Muscle layer of duodenum (tissue), 2 donors: ENCODE measurements around the gene UBQLNL.

Experiments used
- H3K27ac ChIP-seq: one replicate; pipeline ENCODE4 v1.7.0; 2013; ENCODE audit warnings: mild to moderate bottlenecking, low read length
- H3K27me3 ChIP-seq: one replicate; pipeline ENCODE4 v1.7.0; 2013; ENCODE audit warnings: low read depth, mild to moderate bottlenecking, control low read depth, low read length
- H3K36me3 ChIP-seq, 2 donors: one replicate each; pipeline ENCODE4 v1.7.0; 2013; ENCODE audit warnings: low read length in 2 of 2, control low read depth in 1 of 2, mild to moderate bottlenecking in 1 of 2; ENCODE audit not compliant: insufficient read depth in 2 of 2, control insufficient read depth in 1 of 2
- H3K4me1 ChIP-seq, 2 donors: one replicate each; pipeline ENCODE4 v1.7.0; 2013; ENCODE audit warnings: low read length in 2 of 2, mild to moderate bottlenecking in 2 of 2, control low read depth in 1 of 2, moderate library complexity in 1 of 2; ENCODE audit not compliant: insufficient read depth in 2 of 2, control insufficient read depth in 1 of 2
- H3K4me3 ChIP-seq, 2 donors: one replicate each; pipeline ENCODE4 v1.7.0; 2013; ENCODE audit warnings: low read length in 2 of 2, low read depth in 1 of 2, mild to moderate bottlenecking in 1 of 2
- H3K9me3 ChIP-seq, 2 donors: one replicate each; pipeline ENCODE4 v1.7.0; 2013; ENCODE audit warnings: low read length in 2 of 2, control low read depth in 1 of 2, mild to moderate bottlenecking in 1 of 2; ENCODE audit not compliant: control insufficient read depth in 1 of 2
- donor health status: healthy.

Gene UBQLNL, protein sequence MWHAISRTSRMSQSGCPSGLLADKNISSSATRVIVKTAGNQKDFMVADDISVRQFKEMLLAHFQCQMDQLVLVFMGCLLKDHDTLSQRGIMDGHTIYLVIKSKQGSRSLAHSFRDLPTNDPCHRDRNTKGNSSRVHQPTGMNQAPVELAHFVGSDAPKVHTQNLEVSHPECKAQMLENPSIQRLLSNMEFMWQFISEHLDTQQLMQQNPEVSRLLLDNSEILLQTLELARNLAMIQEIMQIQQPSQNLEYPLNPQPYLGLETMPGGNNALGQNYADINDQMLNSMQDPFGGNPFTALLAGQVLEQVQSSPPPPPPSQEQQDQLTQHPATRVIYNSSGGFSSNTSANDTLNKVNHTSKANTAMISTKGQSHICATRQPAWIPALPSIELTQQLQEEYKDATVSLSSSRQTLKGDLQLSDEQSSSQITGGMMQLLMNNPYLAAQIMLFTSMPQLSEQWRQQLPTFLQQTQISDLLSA

DNA sequence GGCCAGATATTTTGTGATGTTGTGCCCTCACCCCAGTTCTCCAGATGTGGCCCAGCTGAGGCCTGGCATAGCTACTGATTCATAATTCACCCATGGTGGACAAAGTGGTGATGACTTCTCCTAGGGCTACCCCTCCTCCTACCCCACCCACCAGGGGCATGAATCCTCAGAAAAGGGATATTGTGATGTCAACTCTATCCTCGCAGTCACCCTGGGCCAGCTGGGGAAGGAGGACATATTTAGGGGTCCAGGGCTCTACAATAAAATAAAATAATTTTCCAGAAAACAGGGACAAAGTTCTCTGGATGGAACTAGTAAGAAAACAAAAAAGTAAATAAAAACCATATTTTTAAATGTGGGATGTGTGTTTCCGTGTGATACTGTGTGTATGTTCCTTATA, at the start of gene UBQLNL:
TSS of gene UBQLNL (minus strand) at position 101 of the 400 bp plus-strand sequence. CDS start 258 bp downstream, outside the sequence.
- H3K4me3 ChIP-seq, result no peak within 1 kb of the TSS
- no peaks in the 10 kb centered on the region for H3K27me3 ChIP-seq
- H3K36me3 ChIP-seq, result no peaks in the 10 kb centered on the region
- no peak within 1 kb of the TSS for H3K27ac ChIP-seq
- H3K4me1 ChIP-seq, result no peaks in the 10 kb centered on the region
- H3K9me3 ChIP-seq, result no peaks in the 10 kb centered on the region

DNA sequence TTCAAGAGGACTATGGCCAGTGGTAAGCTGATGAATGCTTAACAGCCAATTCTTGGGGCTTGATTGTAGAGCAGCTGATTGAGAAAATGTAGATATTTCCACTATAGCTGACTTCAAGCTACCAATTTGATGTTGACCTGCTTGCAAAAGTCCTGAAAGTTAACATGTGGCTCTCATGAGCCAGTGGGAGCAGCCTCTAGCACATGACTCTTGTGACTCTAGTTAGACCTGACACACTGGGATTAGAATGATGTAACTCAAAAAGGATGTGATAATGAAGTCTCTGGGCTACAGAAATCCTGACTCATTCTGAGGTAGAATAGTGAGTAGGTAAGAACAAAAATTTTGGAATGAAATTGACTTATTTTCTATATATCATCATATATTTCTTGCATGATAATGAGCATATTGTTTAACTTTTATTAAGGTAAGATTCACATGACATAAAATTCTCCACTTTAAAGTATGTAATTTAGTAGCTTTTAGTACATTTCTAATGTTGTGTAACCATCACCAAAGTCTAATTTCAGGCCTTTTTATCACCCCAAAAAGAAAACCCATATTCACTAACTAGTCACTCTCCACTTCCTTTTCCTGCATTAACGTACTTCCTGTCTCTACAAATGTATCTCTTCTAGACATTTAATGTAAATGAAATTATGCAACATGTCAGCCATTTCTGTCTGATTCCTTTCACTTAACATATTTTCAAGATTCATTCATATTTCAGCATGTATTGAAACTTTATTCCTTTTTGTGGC, 47.9 kb upstream of the UBQLNL start:
- Histone ChIP-seq H3K36me3 (no peaks in the 10 kb centered on the region), H3K4me1 (no peaks in the 10 kb centered on the region), H3K4me3 (no peak overlapping the region), H3K27ac (no peak overlapping the region), H3K9me3 (no peaks in the 10 kb centered on the region), H3K27me3 (no peaks in the 10 kb centered on the region)

DNA sequence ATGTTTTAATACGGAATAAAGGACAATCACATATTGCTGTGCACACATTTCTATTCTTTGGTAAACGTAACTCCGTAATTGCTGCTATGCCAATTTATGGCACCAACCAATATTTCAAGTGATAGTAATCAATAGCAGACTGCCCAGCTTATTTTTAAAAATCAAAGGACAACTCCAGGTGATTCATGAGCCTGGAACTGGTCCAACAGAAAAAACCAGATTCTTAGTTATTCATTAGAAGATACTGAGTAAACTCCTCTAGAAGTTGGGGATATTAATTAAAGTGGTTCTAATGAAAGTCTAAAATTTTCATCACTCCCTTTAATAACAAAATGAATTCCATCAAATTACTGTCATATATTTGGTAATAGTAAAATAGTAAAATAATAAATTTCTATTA, 41.3 kb upstream of the UBQLNL start:
- Histone ChIP-seq H3K27me3 (no peaks in the 10 kb centered on the region), H3K9me3 (no peaks in the 10 kb centered on the region), H3K4me3 (no peak overlapping the region), H3K36me3 (no peaks in the 10 kb centered on the region), H3K4me1 (no peaks in the 10 kb centered on the region), H3K27ac (no peak overlapping the region)

DNA sequence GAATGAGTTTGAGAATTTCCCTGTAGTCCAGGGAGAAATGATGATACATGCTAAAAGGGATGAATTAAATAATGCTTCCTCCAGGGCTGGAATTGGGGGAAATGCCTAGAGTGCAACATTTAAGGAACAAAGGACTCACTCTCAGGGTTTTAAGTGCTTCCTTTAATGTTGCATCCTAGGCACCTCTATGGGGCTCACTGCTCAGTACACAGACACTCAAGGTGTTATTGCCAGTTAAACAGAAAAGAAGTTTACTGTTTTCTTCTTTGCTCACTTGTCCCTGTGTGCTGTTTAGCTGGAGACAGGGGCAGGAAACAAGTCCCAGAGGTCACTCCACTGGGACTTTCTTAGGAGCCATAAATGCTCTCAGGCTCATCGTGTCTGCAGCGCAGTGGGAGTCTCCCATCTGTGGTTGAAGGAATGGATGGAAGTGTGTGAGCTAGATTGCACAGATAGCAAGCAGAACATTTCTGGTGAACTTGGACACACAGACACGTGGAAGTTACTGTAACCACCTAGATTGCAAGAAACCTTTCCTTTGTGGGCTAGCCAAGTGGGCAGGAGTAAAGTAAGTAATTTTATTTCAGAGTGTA, 40.2 kb upstream of the UBQLNL start:
- no peak overlapping the region for H3K27ac ChIP-seq

DNA sequence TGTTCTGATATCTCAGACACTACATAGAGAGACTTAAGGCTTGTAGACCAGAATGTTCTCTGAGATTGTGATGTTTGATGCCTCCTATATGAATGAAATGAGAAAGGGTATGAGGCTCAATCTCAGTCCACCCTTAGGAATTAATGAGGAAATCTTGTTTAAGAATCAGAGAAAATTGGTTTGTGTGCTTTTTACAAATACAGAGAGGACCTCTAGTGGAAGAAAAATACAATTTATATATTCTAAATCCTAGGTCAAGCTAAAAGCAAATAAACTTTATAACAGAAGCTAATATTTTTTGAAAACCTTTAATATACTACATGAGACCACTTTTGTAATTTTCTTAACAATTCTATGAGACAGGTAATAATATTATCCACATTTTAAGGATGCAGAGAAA, 36.8 kb upstream of the UBQLNL start:
- Histone ChIP-seq H3K27ac (no peak overlapping the region), H3K4me1 (no peaks in the 10 kb centered on the region), H3K9me3 (no peaks in the 10 kb centered on the region), H3K4me3 (no peak overlapping the region), H3K27me3 (no peaks in the 10 kb centered on the region), H3K36me3 (no peaks in the 10 kb centered on the region)

More for the DNA sequence above, 40.2 kb upstream of the UBQLNL start:
- H3K27me3 ChIP-seq, result no peaks in the 10 kb centered on the region
- no peaks in the 10 kb centered on the region for H3K36me3 ChIP-seq
- no peaks in the 10 kb centered on the region for H3K4me1 ChIP-seq
- no peak overlapping the region for H3K4me3 ChIP-seq
- H3K9me3 ChIP-seq, result no peaks in the 10 kb centered on the region

DNA sequence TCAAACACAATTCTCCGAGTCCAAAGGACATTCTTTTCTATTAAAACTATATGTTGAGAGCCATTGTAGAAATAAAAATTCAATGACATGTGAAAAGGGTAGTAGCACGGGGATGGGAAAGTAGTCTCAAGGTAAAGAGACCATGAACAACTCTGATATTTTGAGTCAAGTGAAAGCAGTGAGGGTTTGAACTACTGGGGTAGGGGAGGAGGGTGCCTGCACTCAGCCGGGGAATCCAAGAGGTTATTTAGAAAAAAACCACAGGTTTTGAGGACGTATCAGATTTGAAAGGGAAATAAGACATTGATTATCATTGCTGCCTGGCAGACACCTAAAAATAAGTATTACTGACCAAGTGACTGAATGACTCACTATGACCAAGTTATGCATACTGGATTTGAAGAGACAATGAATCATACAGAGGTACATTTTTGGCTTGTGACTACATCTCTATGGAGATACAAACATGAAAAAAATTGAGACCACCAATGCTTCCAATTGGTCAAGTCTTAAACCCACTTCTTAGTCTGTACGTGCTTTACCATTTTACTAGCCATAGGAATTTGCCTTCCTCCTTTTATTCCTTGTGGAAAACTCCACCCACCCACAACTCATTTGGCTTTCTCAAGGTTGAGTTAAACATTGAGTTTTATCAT, 34.1 kb upstream of the UBQLNL start:
- Histone ChIP-seq H3K27me3 (no peaks in the 10 kb centered on the region), H3K9me3 (no peaks in the 10 kb centered on the region), H3K27ac (no peak overlapping the region), H3K4me1 (no peaks in the 10 kb centered on the region), H3K4me3 (no peak overlapping the region), H3K36me3 (no peaks in the 10 kb centered on the region)

DNA sequence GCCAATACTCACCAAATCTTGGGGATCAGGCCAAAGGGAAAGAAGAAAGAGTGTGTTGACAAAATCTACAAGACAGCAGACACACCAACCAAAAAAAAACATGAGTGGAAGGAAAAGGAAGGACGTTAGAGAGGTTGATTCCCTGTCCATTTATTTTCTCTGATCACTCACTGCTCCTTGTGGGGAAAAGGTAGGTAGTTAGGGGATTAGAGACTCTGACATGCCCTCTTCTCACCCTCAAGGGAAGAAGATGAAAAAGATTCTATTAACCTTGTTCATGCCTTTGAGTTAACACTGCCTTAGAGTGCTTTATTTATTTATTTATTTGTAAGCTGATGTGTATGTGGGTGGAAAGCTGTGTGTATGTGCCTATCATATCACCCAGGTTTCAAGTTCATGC, 31.9 kb upstream of the UBQLNL start, which contains the start of gene OR52H1:
TSS of gene OR52H1 (minus strand) at position 101 of the 400 bp plus-strand sequence. CDS start 3,035 bp downstream, outside the sequence.
- H3K4me1 ChIP-seq, result no peaks in the 10 kb centered on the region
- no peak within 1 kb of the TSS for H3K4me3 ChIP-seq
- no peaks in the 10 kb centered on the region for H3K9me3 ChIP-seq
- no peak within 1 kb of the TSS for H3K27ac ChIP-seq
- H3K36me3 ChIP-seq, result no peaks in the 10 kb centered on the region
- H3K27me3 ChIP-seq, result no peaks in the 10 kb centered on the region

DNA sequence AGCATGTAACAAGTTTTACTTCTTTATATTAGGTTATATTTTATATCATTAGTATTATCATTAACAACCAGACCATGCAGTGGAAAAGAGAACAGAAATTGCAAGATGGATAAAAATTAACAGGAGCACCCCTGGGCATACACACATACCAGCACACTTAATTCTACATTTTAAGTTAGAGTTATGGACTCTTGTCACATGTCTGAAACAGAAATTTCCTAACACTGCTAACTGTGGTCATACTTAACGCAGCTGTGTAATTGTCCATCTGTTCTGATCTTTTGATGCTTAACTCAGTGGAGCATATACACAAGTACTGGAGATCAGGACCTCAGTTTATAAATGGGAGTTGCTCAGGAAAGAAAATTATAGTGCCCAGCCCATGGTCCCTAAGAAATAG, 31.5 kb upstream of the UBQLNL start:
- no peaks in the 10 kb centered on the region for H3K36me3 ChIP-seq
- H3K4me3 ChIP-seq, result no peak overlapping the region
- H3K4me1 ChIP-seq, result no peaks in the 10 kb centered on the region
- H3K9me3 ChIP-seq, result no peaks in the 10 kb centered on the region
- H3K27ac ChIP-seq, result no peak overlapping the region
- H3K27me3 ChIP-seq, result no peaks in the 10 kb centered on the region

DNA sequence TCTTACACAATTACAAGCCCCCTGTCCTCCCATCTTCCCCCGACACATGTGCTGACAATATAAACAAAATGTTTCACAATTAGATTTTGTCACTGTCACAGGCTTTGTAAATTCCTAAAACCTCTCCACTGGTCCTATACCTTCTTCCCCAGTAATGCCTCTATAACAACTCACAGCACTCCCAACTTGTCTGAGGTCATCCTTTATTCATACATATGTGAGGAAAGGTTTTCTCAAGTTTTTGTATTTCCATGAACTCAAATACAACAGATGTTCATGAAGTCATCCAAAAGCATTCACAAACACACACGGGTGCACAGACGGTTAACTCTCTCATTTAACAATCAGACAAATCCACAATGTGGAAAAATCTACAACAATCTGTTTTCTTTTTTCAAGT, 30.0 kb upstream of the UBQLNL start:
- Histone ChIP-seq H3K9me3 (no peaks in the 10 kb centered on the region), H3K36me3 (no peaks in the 10 kb centered on the region), H3K4me3 (no peak overlapping the region), H3K27ac (no peak overlapping the region), H3K4me1 (no peaks in the 10 kb centered on the region), H3K27me3 (no peaks in the 10 kb centered on the region)

DNA sequence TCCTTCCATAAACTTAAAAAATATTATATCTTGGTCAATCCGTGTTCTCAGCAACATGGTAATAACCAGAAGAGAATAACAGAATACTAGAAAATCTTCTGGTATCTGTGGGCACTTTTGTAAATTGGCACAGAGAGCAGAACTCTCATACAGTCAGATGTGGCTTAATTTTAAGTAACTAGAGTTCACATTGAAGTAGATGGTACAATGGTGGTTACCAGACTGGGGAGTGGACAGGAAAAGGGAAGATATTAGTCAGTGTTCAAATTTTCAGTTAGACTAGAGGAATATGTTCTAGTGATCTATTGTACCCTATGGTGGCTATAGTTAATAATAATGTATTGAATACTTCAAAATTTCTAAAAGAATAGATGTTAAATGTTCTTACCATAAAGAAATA, 24.9 kb upstream of the UBQLNL start:
- Histone ChIP-seq H3K27ac (no peak overlapping the region), H3K36me3 (no peaks in the 10 kb centered on the region)

DNA sequence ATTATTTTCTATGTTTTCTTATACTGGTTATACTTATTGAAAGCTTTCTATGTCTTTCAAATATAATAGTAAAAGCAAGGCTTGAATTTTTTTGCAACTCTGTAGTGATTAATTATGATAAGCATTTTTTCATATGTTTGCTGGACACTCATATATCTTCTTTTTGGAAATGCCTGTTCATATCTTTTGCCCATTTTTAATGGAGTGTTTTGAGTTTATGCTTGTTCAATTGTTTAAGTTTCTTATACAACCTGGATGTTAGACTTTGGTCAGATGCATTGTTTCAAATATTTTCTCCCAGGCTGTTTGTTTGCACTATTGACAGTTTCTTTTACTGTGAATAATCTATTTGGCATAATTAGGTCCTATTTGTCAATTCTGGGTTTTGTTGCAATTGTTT, 20.0 kb upstream of the UBQLNL start:
- no peaks in the 10 kb centered on the region for H3K36me3 ChIP-seq
- H3K27me3 ChIP-seq, result no peaks in the 10 kb centered on the region
- no peak overlapping the region for H3K27ac ChIP-seq
- H3K9me3 ChIP-seq, result no peaks in the 10 kb centered on the region
- H3K4me1 ChIP-seq, result no peaks in the 10 kb centered on the region
- no peak overlapping the region for H3K4me3 ChIP-seq

More for the DNA sequence above, 24.9 kb upstream of the UBQLNL start:
- H3K27me3 ChIP-seq, result no peaks in the 10 kb centered on the region
- H3K4me1 ChIP-seq, result no peaks in the 10 kb centered on the region
- no peak overlapping the region for H3K4me3 ChIP-seq
- H3K9me3 ChIP-seq, result no peaks in the 10 kb centered on the region
